ENCODE measurements around the gene CCL14.

The CCL14 gene

GRCh38 chr17:35988164-35988563 is 1.6 kb upstream of the CCL14 start:
- Histone ChIP-seq H3K4me3 (no peak overlapping the region), H3K27me3 (peaks cover 0 to 10% of the 10 kb centered on the region in 2 donors), H3K27ac (no peak overlapping the region), H3K9me3 (no peaks in the 10 kb centered on the region), H3K4me1 (no peaks in the 10 kb centered on the region), H3K36me3 (no peaks in the 10 kb centered on the region)
- no peak for TF ChIP-seq CTCF (IDR thresholded peaks at IDR 0.05)
- DNase-seq, result no peak
- intact Hi-C loops (cut with DNase I; ENCODE audit: low total_unique reads), result no loop called here

GRCh38 chr17:35984140-35984539 is 2.4 kb downstream of the CCL14 start:
- Histone ChIP-seq H3K27ac (no peak overlapping the region), H3K27me3 (peaks cover 0 to 7% of the 10 kb centered on the region in 2 donors), H3K4me1 (no peaks in the 10 kb centered on the region), H3K4me3 (no peak overlapping the region), H3K36me3 (no peaks in the 10 kb centered on the region), H3K9me3 (no peaks in the 10 kb centered on the region)
- intact Hi-C loops (cut with DNase I; ENCODE audit: low total_unique reads), result no loop called here
- DNase-seq, result no peak
- no peak for TF ChIP-seq CTCF (IDR thresholded peaks at IDR 0.05)

GRCh38 chr17:35982409-35983191 is 3.9 kb downstream of the CCL14 start:
- Histone ChIP-seq H3K4me3 (no peak overlapping the region), H3K4me1 (no peaks in the 10 kb centered on the region), H3K27ac (no peak overlapping the region), H3K27me3 (peaks cover 0 to 14% of the 10 kb centered on the region in 2 donors), H3K36me3 (no peaks in the 10 kb centered on the region), H3K9me3 (no peaks in the 10 kb centered on the region)
- intact Hi-C loops (cut with DNase I; ENCODE audit: low total_unique reads), result no loop called here
- TF ChIP-seq CTCF (IDR thresholded peaks at IDR 0.05), result no peak
- no peak for DNase-seq

GRCh38 chr17:35981908-35982330 is 4.6 kb downstream of the CCL14 start:
- Histone ChIP-seq H3K27ac (no peak overlapping the region), H3K9me3 (no peaks in the 10 kb centered on the region), H3K27me3 (peaks cover 0 to 14% of the 10 kb centered on the region in 2 donors), H3K4me3 (no peak overlapping the region), H3K36me3 (no peaks in the 10 kb centered on the region), H3K4me1 (no peaks in the 10 kb centered on the region)
- no peak for DNase-seq
- intact Hi-C loops (cut with DNase I; ENCODE audit: low total_unique reads), result no loop called here
- TF ChIP-seq CTCF (IDR thresholded peaks at IDR 0.05), result no peak

- TF ChIP-seq CTCF (IDR thresholded peaks at IDR 0.05), result no peak
- no peak for DNase-seq
- H3K4me1 ChIP-seq, result no peaks in the 10 kb centered on the region
- H3K27me3 ChIP-seq, result peaks cover 0 to 14% of the 10 kb centered on the region in 2 donors
- no peak within 1 kb of the TSS for H3K27ac ChIP-seq
- no peaks in the 10 kb centered on the region for H3K36me3 ChIP-seq
- intact Hi-C loops (cut with DNase I; ENCODE audit: low total_unique reads), result no loop called here
- H3K9me3 ChIP-seq, result no peaks in the 10 kb centered on the region
- H3K4me3 ChIP-seq, result no peak within 1 kb of the TSS
These were observed 5.3 kb downstream of the CCL14 start, which contains the start of gene CCL16 for GRCh38 chr17:35981246-35981645. Gene CCL16, minus strand, starts transcription at chr17:35981497. Its CDS starts 77 bp downstream, at chr17:35981420.

Data from tibial artery (tissue), 4 donors.